ENCODE data around the gene VPS45. TPM values are rescaled to one million over a fixed set of nuclear protein-coding genes. Genes with fewer than 3 reads are reported as not detected.

VPS45 gene
- total and polyA plus RNA-seq, 2 of the 4 experiments (the other 2 are of a cell fraction): 32.4 to 33.3 TPM

DNA sequence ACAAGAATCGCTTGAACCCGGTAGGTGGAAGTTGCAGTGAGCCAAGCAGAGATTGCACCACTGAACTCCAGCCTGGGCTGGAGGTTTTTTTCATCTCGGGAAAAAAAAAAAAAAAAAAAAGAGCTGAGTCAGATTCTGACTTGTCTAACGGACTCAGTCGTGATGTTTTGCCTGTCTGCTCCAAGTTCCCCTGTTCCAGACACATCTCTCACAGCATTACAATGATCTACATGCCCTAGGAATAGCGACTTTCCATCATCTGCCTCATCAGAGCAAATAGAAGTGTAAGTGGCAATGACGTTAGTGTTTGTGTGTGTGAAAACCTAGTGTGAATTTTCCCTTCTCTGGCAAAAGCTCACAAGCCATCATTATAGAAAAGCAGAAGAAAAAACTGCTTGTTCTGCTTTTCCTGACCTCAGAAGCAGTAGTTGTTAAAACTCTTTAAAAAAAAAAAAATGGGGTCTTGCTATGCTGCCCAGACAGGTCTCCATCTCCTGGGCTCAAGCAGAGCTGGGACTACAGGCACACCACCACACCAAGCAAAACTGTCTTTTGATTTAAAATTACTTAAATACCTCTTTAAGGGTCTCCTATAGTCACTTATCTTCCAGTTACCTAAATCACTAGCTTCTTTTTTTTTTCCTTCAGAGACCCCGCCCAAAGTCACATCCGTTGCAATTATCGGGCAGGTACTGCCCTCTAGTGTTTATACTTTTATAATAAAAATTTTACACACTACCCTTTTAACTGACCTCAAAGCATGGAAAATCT is 119.4 kb downstream of the VPS45 start:
- peak overlapping the region; percentile 92 for H3K4ac ChIP-seq (ENCODE audit: low read depth, low read length)
- H3K27me3 ChIP-seq (ENCODE audit: control insufficient read depth, insufficient read depth, low read length): no peaks in the 10 kb centered on the region
- H3K79me1 ChIP-seq (ENCODE audit: low read depth in 1 of 2, low read length in 2 of 2): peaks cover 0 to 3% of the 10 kb centered on the region in 2 experiments; a peak in 1 of 4 replicates
- in situ Hi-C loops (cut with MboI; ENCODE audit: low sequenced_read_pairs) (no loop called here), intact Hi-C loops (cut with micrococcal nuclease) (loop anchor here (1.0 kb wide), 1 partner anchor 225 kb away; no protein-coding TSS in a partner anchor), dilution Hi-C loops (cut with HindIII; ENCODE audit: low sequenced_read_pairs, unreplicated experiment) (no loop called here)
- H3K27ac ChIP-seq (ENCODE audit: insufficient read depth, low read length): peak overlapping the region; percentile 75
- H3K9me3 ChIP-seq (ENCODE audit: control insufficient read depth, insufficient read depth, low read length): no peaks in the 10 kb centered on the region
- H3K9ac ChIP-seq (ENCODE audit: low read depth, low read length): peak overlapping the region; percentile 54; the same call in 1 of the 2 replicates
- 0 out of 2 replicates have a peak, but pooled peaks have one; percentile 4 for TF ChIP-seq CEBPB (IDR thresholded peaks at IDR 0.05; ENCODE audit: low read depth, low read length)
- TF ChIP-seq POLR2A (IDR thresholded peaks at IDR 0.05; ENCODE audit: low read depth, low read length): no peak
- TF ChIP-seq MAZ (IDR thresholded peaks at IDR 0.05; ENCODE audit: borderline replicate concordance, low read depth, low read length): no peak
- TF ChIP-seq NFE2L2 (IDR thresholded peaks at IDR 0.05; ENCODE audit: low read depth, low read length): peak; percentile 47; the same call in 1 of the 2 replicates
- peak; percentile 75 for TF ChIP-seq RAD21 (IDR thresholded peaks at IDR 0.05; ENCODE audit: low read length)
- TF ChIP-seq MAFK (IDR thresholded peaks at IDR 0.05; ENCODE audit: low read depth, low read length): peak; percentile 90
- no peak for TF ChIP-seq RCOR1 (IDR thresholded peaks at IDR 0.05; ENCODE audit: insufficient replicate concordance, low read length)
- TF ChIP-seq CTCF (conservative IDR thresholded peaks at IDR 0.05; ENCODE audit: low read depth, low read length): peak; percentile 60
- TF ChIP-seq SMC3 (IDR thresholded peaks at IDR 0.05; ENCODE audit: low read depth, low read length): peak; percentile 66
- H3K9me1 ChIP-seq (ENCODE audit: insufficient read depth, low read length): no peaks in the 10 kb centered on the region
- peak overlapping the region; percentile 94 for H3K14ac ChIP-seq (replicated peaks; ENCODE audit: low read depth, low read length)
- no peak overlapping the region for H2AK9ac ChIP-seq (replicated peaks; ENCODE audit: low read depth, low read length, poor library complexity)
- H2AFZ ChIP-seq (replicated peaks; ENCODE audit: low read length, poor library complexity): peak overlapping the region; percentile 86
- H4K8ac ChIP-seq (ENCODE audit: low read depth in 2 of 2, low read length in 2 of 2): peak overlapping the region; percentile 79 to 93; a peak in 3 of 4 replicates
- H2BK120ac ChIP-seq (ENCODE audit: low read depth, low read length): peak overlapping the region; percentile 92
- peaks cover 2% of the 10 kb centered on the region; the same call in 1 of the 2 replicates for H3K4me1 ChIP-seq (ENCODE audit: control insufficient read depth, insufficient read depth, low read length)
- 0% methylated on average over 1 of the region's 10 CpGs; no CpG with 5 or more reads in 1 of the 2 experiments for WGBS, 2 experiments (ENCODE audit: extremely low coverage in 2 of 2, insufficient read length in 1 of 2)
- H3K36me3 ChIP-seq (ENCODE audit: control insufficient read depth, insufficient read depth, low read length): no peaks in the 10 kb centered on the region
- DNase-seq: peak; percentile 56
- CTCF ChIA-PET: interaction anchor here (0.5 to 1.6 kb wide), 25 partner anchors 8 to 1492 kb away, joined by 3 to 13 read pairs (median 4); partner anchors contain the start of gene VPS45
- peak; percentile 61 for ATAC-seq (ENCODE audit: low read depth)
- peak overlapping the region; percentile 85; the same call in 2 of the 3 replicates for H2BK15ac ChIP-seq (ENCODE audit: low read depth, low read length)
- peak overlapping the region; percentile 66; the same call in 1 of the 2 replicates for H3K56ac ChIP-seq (ENCODE audit: extremely low read depth, insufficient read depth, low read length)
- peak overlapping the region; percentile 81 for H4K91ac ChIP-seq (ENCODE audit: insufficient read depth, low read depth, low read length)
- H2AK5ac ChIP-seq (ENCODE audit: low read depth, low read length): peak overlapping the region; percentile 81; the same call in 1 of the 2 replicates
- peak overlapping the region; percentile 95 for H2BK20ac ChIP-seq (ENCODE audit: low read depth, low read length)
- H4K5ac ChIP-seq (ENCODE audit: low read depth, low read length): peak overlapping the region; percentile 86; the same call in 1 of the 2 replicates
- H3K4me2 ChIP-seq (ENCODE audit: low read depth, low read length): peak overlapping the region; percentile 79; the same call in 1 of the 2 replicates
- peak overlapping the region; percentile 93 for H2BK5ac ChIP-seq (ENCODE audit: low read depth, low read length, poor library complexity, severe bottlenecking)
- no TSS peak for BruUV-seq (replicated peaks)
- H4K20me1 ChIP-seq (ENCODE audit: insufficient read depth, low read length): no peaks in the 10 kb centered on the region
- H3K4me3 ChIP-seq (ENCODE audit: insufficient read depth, low read depth, low read length): no peak overlapping the region
- POLR2A ChIA-PET (ENCODE audit: unreplicated experiment): interaction anchor here (0.6 to 1.7 kb wide), 5 partner anchors 24 to 312 kb away, joined by 3 to 9 read pairs (median 5); partner anchors contain the start of gene PLEKHO1
- peak overlapping the region; percentile 94 for H3K23ac ChIP-seq (ENCODE audit: low read depth, low read length)
- H3K18ac ChIP-seq (ENCODE audit: low read depth, low read length): peak overlapping the region; percentile 96; the same call in 1 of the 2 replicates
